Measurements from ENCODE around the gene PNPLA8. TPM values are rescaled to one million over a fixed set of nuclear protein-coding genes. Genes with fewer than 3 reads are reported as not detected.

Gene PNPLA8
- polyA plus RNA-seq, 3 donors: 10.2 to 80.0 (median 55.5) TPM

DNA sequence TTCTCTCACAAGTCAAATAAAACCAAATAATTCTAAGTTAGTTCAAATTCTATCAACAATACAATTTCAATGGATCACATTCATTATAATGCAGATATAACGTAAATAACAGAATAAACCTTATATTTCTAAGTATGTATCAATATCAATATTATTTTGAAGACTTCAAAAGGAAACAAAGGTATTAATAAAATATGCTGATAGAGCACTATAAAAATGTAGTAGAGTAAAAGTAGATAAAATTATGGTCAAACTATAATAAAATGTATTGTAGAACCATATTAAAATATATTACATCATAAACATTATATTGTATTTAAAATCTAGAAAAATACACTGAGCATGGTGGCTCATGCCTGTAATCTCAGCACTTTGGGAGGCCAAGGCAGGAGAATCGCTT, 46.2 kb downstream of the PNPLA8 start:
- no peaks in the 10 kb centered on the region for H3K9me3 ChIP-seq (replicated peaks in 1 of 2; ENCODE audit: control insufficient read depth in 1 of 2, insufficient read depth in 1 of 2, low read length in 2 of 2)
- 100% methylated on average over 1 of the region's 2 CpGs for WGBS (ENCODE audit: insufficient coverage)
- H3K27me3 ChIP-seq (ENCODE audit: control insufficient read depth in 2 of 2, insufficient read depth in 2 of 2, low read length in 2 of 2): no peaks in the 10 kb centered on the region
- peaks cover 74 to 80% of the 10 kb centered on the region in 2 donors for H3K36me3 Mint-ChIP-seq
- H3K9ac ChIP-seq (ENCODE audit: insufficient read depth, low read length, poor library complexity, severe bottlenecking): no peak overlapping the region
- no peak overlapping the region for H3K4me3 ChIP-seq (replicated peaks in 1 of 3; ENCODE audit: low read depth in 2 of 3, low read length in 3 of 3)
- H4K20me1 ChIP-seq (ENCODE audit: insufficient read depth, low read length): no peaks in the 10 kb centered on the region
- TF ChIP-seq CTCF (IDR thresholded peaks at IDR 0.05): no peak
- intact Hi-C loops (cut with micrococcal nuclease): no loop called here
- no peak for DNase-seq
- peaks cover 58 to 94% of the 10 kb centered on the region in 2 donors for H3K36me3 ChIP-seq (replicated peaks in 1 of 2; ENCODE audit: control insufficient read depth in 1 of 2, insufficient read depth in 2 of 2, low read length in 2 of 2)
- H3K4me1 ChIP-seq (ENCODE audit: control insufficient read depth in 1 of 2, insufficient read depth in 2 of 2, low read length in 2 of 2): no peaks in the 10 kb centered on the region
- H3K27ac Mint-ChIP-seq: no peak overlapping the region
- no peak overlapping the region for H3K4me2 ChIP-seq (replicated peaks; ENCODE audit: extremely low read depth, low read length, poor library complexity, severe bottlenecking)
- no peak overlapping the region for H3K4me3 Mint-ChIP-seq
- no peak overlapping the region for H3K27ac ChIP-seq (ENCODE audit: low read depth in 1 of 2, low read length in 2 of 2)
- H3K27me3 Mint-ChIP-seq (ENCODE audit: low read depth in 3 of 3): no peaks in the 10 kb centered on the region
- H2AFZ ChIP-seq (ENCODE audit: insufficient read depth, low read depth, low read length, poor library complexity, severe bottlenecking): no peak overlapping the region
- no peaks in the 10 kb centered on the region for H3K4me1 Mint-ChIP-seq
- peaks cover 0 to under 1% (median 0%) of the 10 kb centered on the region in 7 donors for H3K9me3 Mint-ChIP-seq
- no peaks in the 10 kb centered on the region for H3K79me2 ChIP-seq (ENCODE audit: insufficient read depth, low read length)

GRCh38 chr7:108479118-108479517, 46.8 kb downstream of the PNPLA8 start:
- Histone ChIP-seq H3K36me3 (replicated peaks in 1 of 2; ENCODE audit: control insufficient read depth in 1 of 2, insufficient read depth in 2 of 2, low read length in 2 of 2) (peaks cover 57 to 94% of the 10 kb centered on the region in 2 donors), H2AFZ (ENCODE audit: insufficient read depth, low read depth, low read length, poor library complexity, severe bottlenecking) (no peak overlapping the region), H3K79me2 (ENCODE audit: insufficient read depth, low read length) (no peaks in the 10 kb centered on the region), H3K9me3 (replicated peaks in 1 of 2; ENCODE audit: control insufficient read depth in 1 of 2, insufficient read depth in 1 of 2, low read length in 2 of 2) (no peaks in the 10 kb centered on the region), H3K4me2 (replicated peaks; ENCODE audit: extremely low read depth, low read length, poor library complexity, severe bottlenecking) (no peak overlapping the region), H3K27me3 (ENCODE audit: control insufficient read depth in 2 of 2, insufficient read depth in 2 of 2, low read length in 2 of 2) (no peaks in the 10 kb centered on the region), H4K20me1 (ENCODE audit: insufficient read depth, low read length) (no peaks in the 10 kb centered on the region), H3K4me1 (ENCODE audit: control insufficient read depth in 1 of 2, insufficient read depth in 2 of 2, low read length in 2 of 2) (no peaks in the 10 kb centered on the region), H3K27ac (ENCODE audit: low read depth in 1 of 2, low read length in 2 of 2) (no peak overlapping the region), H3K9ac (ENCODE audit: insufficient read depth, low read length, poor library complexity, severe bottlenecking) (no peak overlapping the region), H3K4me3 (replicated peaks in 1 of 3; ENCODE audit: low read depth in 2 of 3, low read length in 3 of 3) (no peak overlapping the region)
- no peak for DNase-seq
- Mint-ChIP-seq H3K4me1 (no peaks in the 10 kb centered on the region), H3K4me3 (no peak overlapping the region), H3K9me3 (peaks cover 0 to 2% (median 0%) of the 10 kb centered on the region in 7 donors), H3K27ac (no peak overlapping the region), H3K27me3 (ENCODE audit: low read depth in 3 of 3) (no peaks in the 10 kb centered on the region), H3K36me3 (peaks cover 77 to 82% of the 10 kb centered on the region in 2 donors)
- no CpG with 5 or more reads among the region's 5 CpGs for WGBS (ENCODE audit: insufficient coverage)
- intact Hi-C loops (cut with micrococcal nuclease): no loop called here
- TF ChIP-seq CTCF (IDR thresholded peaks at IDR 0.05): no peak
